Activated CD8-positive, alpha-beta memory T cell treated with anti-CD3 and anti-CD28 coated beads, Interleukin-2, amount 10 ng/mL, durations not matched to agents 7 days and 5 days (primary cell): ENCODE measurements around the gene SLC49A3. TPM values are rescaled to one million over a fixed set of nuclear protein-coding genes. Genes with fewer than 3 reads are reported as not detected.
"Not testable (repeated sequence)": the region's sequence is repeated elsewhere in the genome, so short reads cannot be mapped to it uniquely, and the experiment has no call there.

ENCODE experiments used
- ATAC-seq: fragments of 150-1000 bp; cut with Tn5 transposase; one replicate; pipeline ENCODE4 v1.10.0; 2021; ENCODE audit warnings: moderate library complexity
- CTCF ChIA-PET: fragments of 350-600 bp; sonication (Branson Sonifier 250); formaldehyde crosslinking; loops from one replicate; lab custom pipeline; 2021; ENCODE audit warnings: antibody characterized with exemption; lab: Charles Lee
- DNase-seq: peaks from one replicate; pipeline ENCODE4 v3.0.0-alpha.2; 2020
- H3K27ac Mint-ChIP-seq: one replicate; pipeline ENCODE4 v1.8.0; 2021; ENCODE audit warnings: mild to moderate bottlenecking, mixed read lengths
- H3K27me3 Mint-ChIP-seq: one replicate; pipeline ENCODE4 v1.8.0; 2021; ENCODE audit warnings: mixed read lengths
- H3K36me3 Mint-ChIP-seq: one replicate; pipeline ENCODE4 v1.8.0; 2021; ENCODE audit warnings: mild to moderate bottlenecking, mixed read lengths
- H3K4me1 Mint-ChIP-seq: one replicate; pipeline ENCODE4 v1.8.0; 2021; ENCODE audit warnings: mixed read lengths
- H3K4me3 Mint-ChIP-seq: one replicate; pipeline ENCODE4 v1.8.0; 2021; ENCODE audit warnings: mild to moderate bottlenecking, moderate library complexity, mixed read lengths
- H3K9me3 Mint-ChIP-seq: one replicate; pipeline ENCODE4 v1.8.0; 2022; ENCODE audit warnings: low read depth, mixed read lengths
- total RNA-seq, 2 experiments: library from RNA; stranded (reverse); gene quantifications; one replicate each; pipeline ENCODE4 v1.2.3, GENCODE V29; 2021

SLC49A3 gene
- 1 to 10 TPM; 1.1 to 1.5 TPM for total RNA-seq

DNA sequence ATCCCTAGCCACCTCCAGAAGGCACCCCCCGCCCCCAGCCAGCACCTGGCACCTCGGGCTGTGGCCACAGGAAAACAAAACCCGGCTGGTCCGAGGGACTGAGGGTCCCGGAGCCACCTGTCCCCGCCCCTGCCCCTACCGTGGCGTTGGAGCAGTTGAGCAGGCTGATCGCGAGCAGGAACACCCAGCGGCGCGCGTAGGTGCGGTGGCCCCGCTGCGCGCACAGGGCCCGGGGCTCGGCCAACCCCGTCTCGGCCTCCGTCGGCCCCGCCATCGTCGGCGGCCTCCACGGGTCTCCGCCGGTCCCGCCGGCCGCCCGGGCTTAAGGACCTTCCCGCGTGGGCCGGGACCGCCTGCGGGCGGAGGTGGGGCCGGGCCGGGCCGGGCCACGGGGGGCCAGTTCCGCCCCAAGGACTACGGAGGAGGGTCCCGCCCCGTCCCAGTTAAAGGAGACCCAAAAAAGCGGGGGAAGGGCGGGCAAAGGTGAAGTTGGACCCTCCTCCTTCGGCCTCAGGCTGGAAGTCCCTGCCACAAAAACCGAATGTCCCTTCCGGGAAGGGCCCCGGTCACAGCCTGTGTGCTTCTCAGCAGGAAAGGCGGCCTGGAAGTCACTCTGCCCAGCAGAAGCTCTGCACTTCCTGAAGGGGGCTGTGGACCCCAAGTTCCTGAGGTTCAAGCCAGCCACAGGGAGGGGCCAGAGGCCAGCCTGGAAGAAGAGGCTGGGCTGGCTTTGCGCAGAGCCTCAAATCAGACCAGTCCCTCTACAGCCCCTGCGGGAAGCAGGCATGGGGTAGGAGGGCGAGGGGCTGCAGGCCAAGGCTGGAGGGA lies at the start of gene SLC49A3:
Gene SLC49A3 (minus strand): TSS at position 298 of the 828 bp plus-strand sequence. CDS start 24 bp downstream, at position 274.
- Mint-ChIP-seq H3K27ac (no peak within 1 kb of the TSS), H3K4me1 (peaks cover 2% of the 10 kb centered on the region), H3K9me3 (no peaks in the 10 kb centered on the region), H3K36me3 (no peaks in the 10 kb centered on the region), H3K27me3 (peaks cover 13% of the 10 kb centered on the region), H3K4me3 (no peak within 1 kb of the TSS)
- DNase-seq (peak; percentile 40), ATAC-seq (peak; percentile 37)
- CTCF ChIA-PET = interaction anchor here (1.3 kb wide), 1 partner anchor 14 kb away, joined by 3 read pairs; the partner anchor contains the start of gene MYL5

DNA sequence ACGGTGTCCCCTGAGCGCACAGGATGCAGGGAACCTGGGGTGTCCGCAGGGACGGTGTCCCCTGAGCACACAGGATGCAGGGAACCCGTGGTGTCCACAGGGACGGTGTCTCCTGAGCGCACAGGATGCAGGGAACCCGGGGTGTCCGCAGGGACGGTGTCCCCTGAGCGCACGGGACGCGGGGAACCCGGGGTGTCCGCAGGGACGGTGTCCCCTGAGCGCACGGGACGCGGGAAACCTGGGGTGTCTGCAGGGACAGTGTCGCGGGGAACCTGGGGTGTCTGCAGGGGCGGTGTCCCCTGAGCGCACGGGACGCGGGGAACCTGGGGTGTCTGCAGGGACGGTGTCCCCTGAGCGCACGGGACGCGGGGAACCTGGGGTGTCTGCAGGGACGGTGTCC lies 47.6 kb upstream of the SLC49A3 start:
- H3K9me3 Mint-ChIP-seq, H3K4me1 Mint-ChIP-seq, ATAC-seq, DNase-seq, CTCF ChIA-PET, H3K4me3 Mint-ChIP-seq, H3K27me3 Mint-ChIP-seq, H3K27ac Mint-ChIP-seq: not testable (repeated sequence)
- peaks cover 16% of the 10 kb centered on the region for H3K36me3 Mint-ChIP-seq

DNA sequence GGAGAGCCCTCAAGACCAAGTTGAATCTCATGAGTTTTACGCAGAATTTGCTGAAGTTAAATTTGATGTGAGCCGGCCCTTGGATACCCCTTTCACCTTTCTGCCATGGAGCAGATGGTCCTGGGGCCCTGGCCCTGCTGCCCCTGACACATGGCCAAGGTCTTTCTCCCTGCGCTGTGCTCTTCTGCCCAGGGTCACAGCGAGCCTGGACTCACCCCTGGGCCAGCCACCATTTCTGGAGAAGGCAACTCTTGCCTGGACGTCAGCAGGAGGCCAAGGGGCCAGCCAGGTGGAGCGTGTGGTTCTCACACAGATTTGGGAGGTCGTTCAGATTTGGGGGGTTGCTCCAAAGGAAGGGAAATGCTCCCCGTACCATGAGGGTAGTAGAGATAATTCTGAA lies 46.6 kb upstream of the SLC49A3 start:
- DNase-seq = no peak
- no peaks in the 10 kb centered on the region for H3K9me3 Mint-ChIP-seq
- no peak for ATAC-seq
- H3K4me1 Mint-ChIP-seq = no peaks in the 10 kb centered on the region
- H3K27ac Mint-ChIP-seq = no peak overlapping the region
- H3K4me3 Mint-ChIP-seq = no peak overlapping the region
- H3K36me3 Mint-ChIP-seq = peaks cover 21% of the 10 kb centered on the region
- no peaks in the 10 kb centered on the region for H3K27me3 Mint-ChIP-seq
- CTCF ChIA-PET = no interaction called here

DNA sequence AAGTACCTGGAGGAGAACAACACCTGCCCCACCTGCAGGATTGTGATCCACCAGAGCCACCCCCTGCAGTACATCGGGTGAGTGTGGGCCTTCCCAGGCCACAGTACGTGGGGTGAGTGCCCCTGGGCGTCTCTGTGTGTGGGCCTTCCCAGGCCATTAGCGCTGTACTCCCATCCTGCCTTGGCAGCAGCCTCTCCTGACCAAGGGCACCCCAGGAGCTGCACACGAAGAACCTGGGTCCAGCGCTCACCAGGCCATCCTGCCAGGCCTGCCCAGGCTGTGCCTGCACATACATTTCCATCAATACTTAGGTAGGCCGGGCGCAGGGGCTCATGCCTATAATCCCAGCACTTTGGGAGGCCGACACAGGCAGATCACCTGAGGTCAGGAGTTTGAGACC lies 46.0 kb upstream of the SLC49A3 start:
- H3K36me3 Mint-ChIP-seq = peaks cover 25% of the 10 kb centered on the region
- H3K4me1 Mint-ChIP-seq = no peaks in the 10 kb centered on the region
- H3K9me3 Mint-ChIP-seq = no peaks in the 10 kb centered on the region
- CTCF ChIA-PET = no interaction called here
- no peak overlapping the region for H3K4me3 Mint-ChIP-seq
- no peak for DNase-seq
- H3K27ac Mint-ChIP-seq = no peak overlapping the region
- no peaks in the 10 kb centered on the region for H3K27me3 Mint-ChIP-seq
- ATAC-seq = no peak

DNA sequence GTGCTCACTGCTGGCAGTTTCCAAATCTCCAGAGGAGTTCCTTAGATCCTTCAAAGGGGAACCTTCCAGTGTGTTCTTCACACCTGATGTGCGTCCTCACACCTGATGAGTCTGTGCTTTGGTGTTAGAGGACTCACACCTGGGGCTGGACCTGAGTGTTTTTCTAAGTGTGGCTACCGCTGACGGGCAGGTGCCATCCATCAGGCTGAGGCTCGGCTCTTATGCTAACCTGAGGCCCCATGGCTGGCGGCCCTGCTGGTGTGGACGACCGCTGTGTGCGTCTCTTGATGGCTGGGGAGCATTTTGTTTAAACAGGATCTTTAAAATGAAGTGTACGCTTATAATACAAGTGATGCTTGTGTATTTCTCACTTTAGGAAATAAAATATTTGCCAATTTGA lies 45.1 kb upstream of the SLC49A3 start:
- CTCF ChIA-PET = no interaction called here
- DNase-seq = no peak
- ATAC-seq = no peak
- no peaks in the 10 kb centered on the region for H3K27me3 Mint-ChIP-seq
- no peak overlapping the region for H3K4me3 Mint-ChIP-seq
- H3K36me3 Mint-ChIP-seq = peaks cover 26% of the 10 kb centered on the region
- no peaks in the 10 kb centered on the region for H3K9me3 Mint-ChIP-seq
- no peaks in the 10 kb centered on the region for H3K4me1 Mint-ChIP-seq
- no peak overlapping the region for H3K27ac Mint-ChIP-seq

DNA sequence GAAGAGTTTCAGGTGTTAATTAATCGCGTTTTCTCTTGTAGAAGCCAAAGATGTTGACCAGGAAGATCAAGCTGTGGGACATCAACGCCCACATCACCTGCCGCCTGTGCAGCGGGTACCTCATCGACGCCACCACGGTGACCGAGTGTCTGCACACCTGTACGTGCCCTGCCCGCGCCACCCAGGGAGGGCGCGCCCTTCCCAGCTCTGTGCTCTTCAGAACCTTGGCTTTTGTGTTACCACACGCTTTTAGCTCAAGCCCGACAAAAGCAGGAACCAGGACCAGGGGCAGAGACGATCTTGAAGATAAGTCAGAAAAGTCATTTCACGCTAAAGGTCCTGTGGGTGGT lies 44.7 kb upstream of the SLC49A3 start:
- no peak for ATAC-seq
- Mint-ChIP-seq H3K27me3 (no peaks in the 10 kb centered on the region), H3K4me1 (no peaks in the 10 kb centered on the region), H3K27ac (no peak overlapping the region), H3K4me3 (no peak overlapping the region), H3K36me3 (peaks cover 26% of the 10 kb centered on the region), H3K9me3 (no peaks in the 10 kb centered on the region)
- CTCF ChIA-PET = no interaction called here
- DNase-seq = no peak

DNA sequence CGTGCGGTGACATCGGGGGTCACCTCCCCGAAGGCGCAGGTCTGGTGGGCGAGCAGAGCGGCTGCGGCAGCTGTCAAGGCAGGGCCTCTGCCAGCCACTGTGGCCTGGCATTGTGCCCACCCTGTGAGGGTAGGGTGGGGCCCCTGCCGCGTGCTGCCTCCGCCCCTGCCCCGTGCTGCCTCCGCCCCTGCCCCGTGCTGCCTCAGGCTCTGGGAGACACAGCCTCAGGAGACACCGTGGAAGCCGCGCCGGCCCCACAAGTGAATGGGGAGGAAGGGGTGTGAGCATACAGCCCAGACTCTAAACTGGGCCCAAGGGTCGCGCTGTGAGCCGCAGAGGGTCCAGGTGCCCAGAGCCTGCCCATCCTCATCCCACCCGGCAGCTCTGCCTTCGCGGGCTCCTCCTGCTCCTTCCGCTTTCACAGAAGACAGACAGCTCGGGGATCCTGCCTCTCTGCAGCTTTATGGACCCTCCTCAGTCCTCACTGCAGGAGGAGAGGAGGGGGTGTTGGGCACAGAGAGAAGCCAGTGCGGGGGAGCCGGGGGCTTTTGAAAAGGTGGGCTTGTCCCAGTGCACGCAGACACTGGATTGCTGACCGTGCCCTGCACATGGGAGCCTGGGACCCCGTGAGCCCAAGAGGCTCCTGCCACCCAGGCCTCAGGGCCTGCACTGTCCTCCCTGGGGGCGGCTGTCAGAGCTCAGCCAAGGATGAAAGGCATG lies 44.1 kb upstream of the SLC49A3 start:
- no peaks in the 10 kb centered on the region for H3K27me3 Mint-ChIP-seq
- H3K4me1 Mint-ChIP-seq = no peaks in the 10 kb centered on the region
- H3K9me3 Mint-ChIP-seq = no peaks in the 10 kb centered on the region
- no peak overlapping the region for H3K27ac Mint-ChIP-seq
- no peak overlapping the region for H3K4me3 Mint-ChIP-seq
- H3K36me3 Mint-ChIP-seq = peaks cover 26% of the 10 kb centered on the region
- CTCF ChIA-PET = interaction anchor here (0.9 to 1.3 kb wide), 2 partner anchors 9 to 10 kb away, joined by 3 to 4 read pairs; no protein-coding TSS in a partner anchor
- DNase-seq = no peak
- ATAC-seq = no peak

DNA sequence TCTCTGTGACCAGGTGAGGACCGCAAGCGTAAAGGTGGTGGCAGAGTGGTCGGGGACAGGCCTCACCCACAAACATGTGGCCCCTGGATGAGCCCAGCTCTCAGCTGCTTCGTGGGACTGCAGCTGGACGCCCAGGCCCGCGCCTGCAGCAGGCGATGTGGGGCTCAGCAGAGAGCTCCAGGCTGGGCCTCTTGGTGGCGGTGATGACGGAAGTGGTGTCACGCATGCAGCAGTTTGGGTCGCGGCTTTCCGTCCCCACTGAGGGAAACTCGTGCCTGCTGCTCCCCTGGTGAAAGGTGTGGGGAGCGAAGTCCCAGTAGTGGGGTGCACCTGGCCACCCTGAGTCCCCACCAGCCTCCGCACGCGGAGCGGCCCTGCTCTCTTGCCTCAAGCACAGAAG lies 43.5 kb upstream of the SLC49A3 start:
- no peaks in the 10 kb centered on the region for H3K9me3 Mint-ChIP-seq
- H3K36me3 Mint-ChIP-seq = peaks cover 24% of the 10 kb centered on the region
- H3K27ac Mint-ChIP-seq = no peak overlapping the region
- no peak overlapping the region for H3K4me3 Mint-ChIP-seq
- ATAC-seq (no peak), DNase-seq (no peak)
- no peaks in the 10 kb centered on the region for H3K27me3 Mint-ChIP-seq
- no peaks in the 10 kb centered on the region for H3K4me1 Mint-ChIP-seq
- CTCF ChIA-PET = interaction anchor here (0.9 to 1.3 kb wide), 2 partner anchors 9 to 10 kb away, joined by 3 to 4 read pairs; no protein-coding TSS in a partner anchor

DNA sequence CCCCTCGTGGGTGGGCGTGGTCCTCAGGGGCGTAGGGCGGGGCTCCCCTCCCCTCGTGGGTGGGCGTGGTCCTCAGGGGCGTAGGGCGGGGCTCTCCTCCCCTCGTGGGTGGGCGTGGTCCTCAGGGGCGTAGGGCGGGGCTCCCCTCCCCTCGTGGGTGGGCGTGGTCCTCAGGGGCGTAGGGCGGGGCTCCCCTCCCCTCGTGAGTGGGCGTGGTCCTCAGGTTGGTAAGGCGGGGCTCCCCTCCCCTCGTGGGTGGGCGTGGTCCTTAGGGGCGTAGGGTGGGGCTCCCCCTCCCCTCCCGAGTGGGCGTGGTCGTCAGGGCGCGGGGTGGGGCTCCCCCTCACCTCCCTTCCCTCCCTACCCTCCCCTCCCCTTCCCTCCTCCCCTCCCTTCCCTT lies 43.0 kb upstream of the SLC49A3 start:
- H3K36me3 Mint-ChIP-seq = peaks cover 23% of the 10 kb centered on the region
- not testable (repeated sequence) for H3K27ac Mint-ChIP-seq, H3K4me1 Mint-ChIP-seq, H3K27me3 Mint-ChIP-seq, H3K4me3 Mint-ChIP-seq, ATAC-seq, DNase-seq, H3K9me3 Mint-ChIP-seq
- CTCF ChIA-PET = interaction anchor here (0.9 to 1.3 kb wide), 2 partner anchors 10 to 11 kb away, joined by 3 to 4 read pairs; no protein-coding TSS in a partner anchor

DNA sequence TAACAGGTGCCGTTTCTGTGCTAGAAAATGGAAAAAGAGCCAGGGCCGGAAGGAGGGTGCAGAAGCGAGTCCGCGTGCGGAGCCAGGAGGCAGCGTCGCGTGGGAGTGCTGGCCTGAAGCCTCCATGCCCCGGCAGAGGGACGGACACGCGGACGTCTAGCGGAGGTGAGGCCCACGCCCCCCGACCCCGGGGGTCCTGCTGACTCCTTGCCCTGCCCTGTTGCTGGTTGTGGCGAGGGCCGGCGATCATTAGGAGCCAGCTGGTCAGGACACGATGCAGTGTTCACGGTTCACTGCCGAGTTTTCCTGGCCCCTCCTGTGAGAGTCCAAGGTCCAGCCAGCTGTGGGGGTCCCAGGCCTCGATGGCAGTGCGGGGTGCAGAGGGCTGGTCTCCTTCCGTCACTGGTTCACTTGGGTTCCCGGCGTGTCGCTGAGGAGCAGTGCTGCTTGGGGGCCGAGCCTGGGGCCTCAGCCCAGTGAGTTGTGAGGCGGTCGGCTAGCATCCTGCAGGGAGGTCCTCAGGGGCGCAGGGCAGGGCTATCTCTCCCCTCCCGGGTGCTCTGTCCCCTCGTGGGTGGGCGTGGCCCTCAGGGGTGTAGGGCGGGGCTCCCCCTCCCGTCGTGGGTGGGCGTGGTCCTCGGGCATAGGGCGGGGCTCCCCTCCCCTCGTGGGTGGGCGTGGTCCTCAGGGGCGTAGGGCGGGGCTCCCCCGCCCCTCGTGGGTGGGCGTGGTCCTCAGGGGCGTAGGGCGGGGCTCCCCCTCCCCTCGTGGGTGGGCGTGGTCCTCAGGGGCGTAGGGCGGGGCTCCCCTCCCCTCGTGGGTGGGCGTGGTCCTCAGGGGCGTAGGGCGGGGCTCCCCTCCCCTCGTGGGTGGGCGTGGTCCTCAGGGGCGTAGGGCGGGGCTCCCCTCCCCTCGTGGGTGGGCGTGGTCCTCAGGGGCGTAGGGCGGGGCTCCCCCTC lies 42.3 kb upstream of the SLC49A3 start:
- H3K4me1 Mint-ChIP-seq, H3K4me3 Mint-ChIP-seq, CTCF ChIA-PET, ATAC-seq, H3K9me3 Mint-ChIP-seq, DNase-seq, H3K27ac Mint-ChIP-seq, H3K27me3 Mint-ChIP-seq: not testable (repeated sequence)
- H3K36me3 Mint-ChIP-seq = peaks cover 23% of the 10 kb centered on the region

DNA sequence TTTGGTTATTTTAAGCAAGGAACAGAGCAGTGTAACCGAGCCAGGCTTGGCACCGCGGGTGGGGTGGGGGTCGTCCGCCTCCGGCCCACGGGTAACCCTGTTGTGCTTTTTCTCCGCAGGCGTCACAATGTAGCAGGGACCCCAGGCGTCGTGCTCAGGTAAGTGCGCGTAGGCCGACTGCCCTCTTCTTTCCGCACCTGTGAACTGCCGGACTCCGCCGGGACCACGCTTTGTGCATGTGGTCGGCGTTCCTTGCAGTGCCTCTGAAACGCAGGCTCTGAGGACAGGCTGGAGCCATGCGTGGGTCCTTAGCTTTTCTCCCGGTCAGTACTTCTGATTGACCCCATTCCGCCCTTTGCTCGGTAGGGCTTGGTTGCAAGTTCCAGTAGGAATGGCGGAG lies 41.6 kb upstream of the SLC49A3 start:
- no peaks in the 10 kb centered on the region for H3K27me3 Mint-ChIP-seq
- no peak for DNase-seq
- CTCF ChIA-PET = no interaction called here
- H3K9me3 Mint-ChIP-seq = no peaks in the 10 kb centered on the region
- H3K27ac Mint-ChIP-seq = no peak overlapping the region
- H3K36me3 Mint-ChIP-seq = peaks cover 23% of the 10 kb centered on the region
- H3K4me3 Mint-ChIP-seq = no peak overlapping the region
- no peak for ATAC-seq
- no peaks in the 10 kb centered on the region for H3K4me1 Mint-ChIP-seq

DNA sequence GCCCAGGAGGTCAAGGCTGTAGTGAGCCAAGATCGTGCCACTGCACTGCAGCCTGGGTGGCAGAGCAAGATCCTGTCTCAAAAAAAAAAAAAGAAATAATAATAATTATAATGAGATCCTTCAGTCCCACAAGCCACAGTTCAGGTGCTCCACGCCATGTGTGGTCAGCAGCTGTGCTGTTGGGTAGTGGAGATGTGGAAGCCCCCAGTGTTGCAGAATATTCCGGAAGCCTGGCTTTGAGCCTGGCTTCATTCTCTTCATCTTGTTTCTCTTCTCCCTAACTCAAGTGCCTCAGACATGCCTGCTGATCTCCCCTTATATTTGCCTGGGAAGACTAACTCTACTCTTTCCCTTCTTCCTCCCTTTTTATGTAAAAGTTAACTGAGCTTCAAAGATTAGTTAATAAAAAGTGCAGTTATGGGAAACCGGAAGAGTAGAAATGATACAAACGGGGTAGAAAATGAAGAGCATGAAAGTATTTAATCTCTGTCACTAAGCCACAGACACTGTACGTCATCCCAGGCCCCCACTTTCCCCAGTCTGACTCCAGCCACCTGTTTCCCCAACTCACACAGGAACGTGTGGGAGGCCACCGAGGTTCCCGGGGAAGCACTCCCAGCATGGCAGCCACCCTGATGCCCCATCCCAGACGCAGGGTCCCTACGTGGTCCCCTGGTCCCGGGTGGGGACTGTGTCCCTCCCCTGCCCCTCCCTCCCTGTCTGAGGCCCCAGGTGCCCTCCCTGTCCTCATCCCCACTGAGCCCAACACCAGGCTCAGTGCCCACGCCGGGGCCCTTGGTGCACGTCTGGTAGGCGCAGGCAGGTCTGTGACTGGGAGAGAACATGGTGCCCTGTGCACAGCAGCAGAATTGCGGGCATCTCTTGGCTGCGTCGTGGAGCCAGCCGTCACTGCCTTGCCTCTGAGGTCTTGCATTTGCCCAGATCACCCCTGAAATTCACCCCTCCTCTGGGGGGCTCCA lies 40.7 kb upstream of the SLC49A3 start:
- no peaks in the 10 kb centered on the region for H3K27me3 Mint-ChIP-seq
- peaks cover 21% of the 10 kb centered on the region for H3K36me3 Mint-ChIP-seq
- peaks cover 2% of the 10 kb centered on the region for H3K4me1 Mint-ChIP-seq
- DNase-seq (no peak), ATAC-seq (no peak)
- CTCF ChIA-PET = no interaction called here
- H3K27ac Mint-ChIP-seq = no peak overlapping the region
- no peak overlapping the region for H3K4me3 Mint-ChIP-seq
- no peaks in the 10 kb centered on the region for H3K9me3 Mint-ChIP-seq
